Stomach smooth muscle (tissue), 2 donors: ENCODE data around the gene ACAP3.

Source experiments
- H3K27ac ChIP-seq: one replicate; pipeline ENCODE4 v1.7.0; 2013; ENCODE audit warnings: mild to moderate bottlenecking, low read length, inconsistent platforms
- H3K27me3 ChIP-seq, 2 donors: one replicate each; pipeline ENCODE4 v1.7.0; 2013; ENCODE audit warnings: low read length in 2 of 2; ENCODE audit not compliant: insufficient read depth in 2 of 2, control insufficient read depth in 1 of 2
- H3K36me3 ChIP-seq, 2 donors: one replicate each; pipeline ENCODE4 v1.7.0; 2013; ENCODE audit warnings: low read length in 2 of 2; ENCODE audit not compliant: control insufficient read depth in 2 of 2, insufficient read depth in 2 of 2
- H3K4me1 ChIP-seq: one replicate; pipeline ENCODE4 v1.7.0; 2013; ENCODE audit warnings: low read length; ENCODE audit not compliant: control insufficient read depth, insufficient read depth
- H3K4me3 ChIP-seq, 2 donors: one replicate each; pipeline ENCODE4 v1.7.0; 2013; ENCODE audit warnings: low read length in 2 of 2
- H3K9ac ChIP-seq, 2 donors: one replicate each; pipeline ENCODE4 v1.7.0; 2013; ENCODE audit warnings: low read length in 2 of 2, mild to moderate bottlenecking in 1 of 2
- H3K9me3 ChIP-seq, 2 donors: one replicate each; pipeline ENCODE4 v1.7.0; 2013; ENCODE audit warnings: low read length in 2 of 2; ENCODE audit not compliant: control insufficient read depth in 2 of 2
- donor health status: healthy.
- donor health status: Pancreatic carcinoma.

Gene ACAP3

DNA sequence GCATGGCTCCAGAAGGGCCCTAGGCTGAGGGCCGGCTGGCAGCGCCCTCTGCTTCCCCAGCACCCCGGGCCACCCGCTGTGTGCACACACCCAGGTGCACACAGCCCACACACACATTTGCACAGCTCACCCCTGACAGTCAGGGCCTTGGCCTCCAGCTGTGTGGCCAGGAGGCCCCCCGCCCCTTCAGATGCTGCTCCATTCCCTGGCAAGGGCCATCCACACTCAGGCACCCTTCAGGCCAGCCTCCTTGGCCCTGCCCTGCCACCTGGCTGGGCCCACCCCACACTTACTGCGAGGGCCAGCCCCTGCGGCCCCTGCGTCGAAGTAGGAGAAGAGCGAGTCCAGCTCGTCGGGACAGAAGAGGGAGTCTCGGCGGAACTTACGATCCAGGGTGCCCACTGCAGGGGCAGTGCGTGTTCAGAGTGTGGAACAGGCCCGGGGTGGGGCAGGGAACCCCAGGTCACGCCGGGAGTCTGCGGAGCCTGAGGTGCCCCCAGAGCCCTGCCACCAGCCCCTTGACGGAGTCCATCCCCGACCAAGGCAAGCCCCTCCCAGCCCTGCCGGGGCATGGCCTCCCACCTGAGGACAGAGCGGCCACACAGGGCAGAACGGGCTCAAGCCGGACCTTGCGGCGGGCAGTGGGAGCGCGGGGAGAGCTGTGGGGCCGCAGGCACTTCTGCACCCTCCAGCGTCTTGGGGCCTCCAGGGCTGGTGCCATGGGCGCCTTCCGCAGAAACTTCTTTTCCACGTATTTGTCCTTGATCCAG is 12.4 kb downstream of the ACAP3 start:
- Histone ChIP-seq H3K4me1 (peaks cover 13% of the 10 kb centered on the region), H3K4me3 (no peak overlapping the region), H3K9ac (no peak overlapping the region), H3K27me3 (no peaks in the 10 kb centered on the region), H3K9me3 (no peaks in the 10 kb centered on the region), H3K27ac (no peak overlapping the region), H3K36me3 (peaks cover 6 to 7% of the 10 kb centered on the region in 2 donors)

DNA sequence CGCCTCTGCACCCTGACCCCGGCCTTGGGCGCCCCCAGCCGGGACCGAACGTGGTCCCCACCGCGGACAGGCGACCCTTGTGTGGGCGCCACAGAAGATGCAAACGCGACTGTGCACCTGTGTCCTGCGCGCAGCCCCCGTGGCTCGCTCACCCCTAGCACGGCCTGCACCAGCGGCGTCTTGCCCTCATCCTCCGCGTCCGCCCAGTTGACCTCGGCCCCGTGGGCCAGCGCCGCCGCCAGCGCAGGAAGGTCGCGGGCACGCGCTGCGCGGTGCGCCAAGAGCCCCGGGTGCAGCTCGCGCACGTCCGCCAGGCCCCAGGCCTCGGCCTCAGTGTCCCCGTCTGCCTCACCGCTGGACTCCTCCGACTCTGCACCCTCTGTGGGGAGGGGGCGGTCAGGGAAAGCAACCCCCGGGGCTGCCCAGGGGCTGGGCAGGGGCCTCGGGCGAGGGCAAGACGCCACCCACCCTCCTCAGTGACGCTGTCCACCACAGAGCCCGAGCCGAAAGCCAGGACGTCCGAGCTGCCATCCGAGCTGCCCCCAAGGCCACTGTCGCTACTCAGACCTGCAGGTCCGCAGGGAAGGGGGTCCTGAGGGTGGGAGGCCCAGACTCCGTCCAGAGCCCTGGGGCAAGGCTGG is 13.4 kb downstream of the ACAP3 start:
- Histone ChIP-seq H3K4me3 (no peak overlapping the region), H3K4me1 (peaks cover 13% of the 10 kb centered on the region), H3K27ac (no peak overlapping the region), H3K9me3 (no peaks in the 10 kb centered on the region), H3K9ac (no peak overlapping the region), H3K27me3 (no peaks in the 10 kb centered on the region), H3K36me3 (peaks cover 6 to 7% of the 10 kb centered on the region in 2 donors)

DNA sequence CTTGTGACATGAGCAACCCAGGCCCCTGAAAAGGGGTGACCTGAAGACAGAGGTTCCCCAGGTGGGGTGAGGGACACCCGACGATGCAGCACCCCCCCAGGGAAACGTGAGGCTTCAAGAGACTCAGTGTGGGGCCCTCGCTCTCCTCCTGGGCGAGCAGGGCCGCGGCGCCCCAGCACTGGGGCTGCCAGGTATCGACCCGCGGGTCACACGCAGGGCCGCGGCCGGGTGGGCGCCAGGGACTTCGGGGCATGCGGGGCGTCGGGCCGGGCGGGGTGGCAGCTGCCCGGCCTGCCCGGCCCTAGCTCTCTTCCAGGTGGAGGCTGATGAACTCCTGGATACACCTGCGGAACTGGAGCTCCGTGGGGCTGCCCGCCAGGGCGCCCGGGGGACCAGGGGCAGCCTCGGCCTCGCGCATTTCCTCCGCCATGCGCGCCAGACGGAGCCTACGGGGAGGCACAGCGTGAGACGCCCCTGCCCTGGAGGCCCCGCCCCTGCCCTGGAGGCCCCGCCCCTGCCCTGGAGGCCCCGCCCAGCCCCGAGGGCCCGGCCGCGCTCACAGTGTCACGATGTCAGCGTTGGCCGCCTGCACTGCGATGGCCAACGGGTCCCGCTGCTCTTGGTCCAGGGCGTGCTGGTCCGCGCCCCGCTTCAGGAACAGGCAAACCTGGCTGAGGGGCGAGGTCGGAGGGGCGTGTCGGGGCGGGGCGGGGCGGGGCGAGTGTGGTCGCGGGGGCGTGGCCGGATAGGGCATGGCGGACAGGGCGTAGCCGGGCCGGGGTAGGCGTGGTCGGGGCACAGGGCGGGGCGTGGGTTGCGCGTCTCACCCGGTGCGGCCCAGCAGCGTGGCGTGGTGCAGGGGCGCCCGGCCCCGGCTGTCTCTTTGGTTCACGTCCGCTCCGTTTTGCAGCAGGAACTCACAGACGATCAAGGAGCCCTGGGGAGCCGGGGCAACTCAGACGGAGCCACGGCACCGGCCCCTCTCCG is 14.2 kb downstream of the ACAP3 start:
- H3K9ac ChIP-seq, result no peak overlapping the region
- H3K36me3 ChIP-seq, result peaks cover 6 to 7% of the 10 kb centered on the region in 2 donors
- no peaks in the 10 kb centered on the region for H3K27me3 ChIP-seq
- H3K27ac ChIP-seq, result no peak overlapping the region
- H3K4me3 ChIP-seq, result no peak overlapping the region
- peaks cover 9% of the 10 kb centered on the region for H3K4me1 ChIP-seq
- no peaks in the 10 kb centered on the region for H3K9me3 ChIP-seq

DNA sequence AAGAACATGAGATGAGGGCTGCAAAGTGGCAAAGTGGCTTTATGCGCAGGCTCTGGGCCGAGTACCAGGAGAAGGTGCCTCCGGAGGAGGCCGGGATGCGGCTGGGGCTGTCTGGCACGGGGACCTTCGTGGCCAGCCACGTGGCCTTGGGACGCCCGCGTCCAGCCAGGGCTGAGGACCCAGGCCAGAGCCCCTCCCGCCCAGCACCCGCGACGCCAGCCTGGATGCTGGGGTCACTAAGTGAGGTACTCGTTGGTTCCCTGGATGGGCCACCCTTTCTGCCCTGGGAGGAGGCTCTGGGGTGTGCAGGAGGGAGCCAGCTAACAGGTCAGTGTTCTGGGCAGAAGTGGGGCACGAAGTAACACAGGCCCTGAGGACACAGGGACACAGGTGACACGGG is 14.9 kb downstream of the ACAP3 start:
- no peak overlapping the region for H3K4me3 ChIP-seq
- H3K36me3 ChIP-seq, result peaks cover 6 to 7% of the 10 kb centered on the region in 2 donors
- no peaks in the 10 kb centered on the region for H3K9me3 ChIP-seq
- H3K9ac ChIP-seq, result no peak overlapping the region
- no peaks in the 10 kb centered on the region for H3K27me3 ChIP-seq
- no peak overlapping the region for H3K27ac ChIP-seq
- peaks cover 9% of the 10 kb centered on the region for H3K4me1 ChIP-seq

DNA sequence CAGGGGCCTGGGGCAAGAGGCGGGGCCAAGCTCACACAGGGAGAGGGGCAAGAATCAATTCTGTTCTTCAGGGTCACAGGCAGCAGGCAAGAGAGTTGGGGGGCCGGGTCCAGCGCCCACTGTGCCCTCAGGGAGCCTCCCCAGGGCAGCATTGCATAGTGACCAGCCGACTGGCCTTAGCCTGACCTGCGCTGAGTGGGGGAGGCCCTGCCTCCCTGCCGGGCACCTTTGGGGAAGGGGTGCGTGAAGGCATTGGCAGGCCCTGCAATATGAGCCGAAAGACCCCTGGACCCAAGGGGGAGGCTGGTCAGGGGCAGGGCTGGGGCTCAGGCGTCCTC is 15.3 kb downstream of the ACAP3 start:
- H3K9me3 ChIP-seq, result no peaks in the 10 kb centered on the region
- no peak overlapping the region for H3K27ac ChIP-seq
- H3K4me1 ChIP-seq, result peaks cover 9% of the 10 kb centered on the region
- peaks cover 6 to 7% of the 10 kb centered on the region in 2 donors for H3K36me3 ChIP-seq
- H3K27me3 ChIP-seq, result peaks cover 3% of the 10 kb centered on the region in 2 donors
- H3K9ac ChIP-seq, result no peak overlapping the region
- no peak overlapping the region for H3K4me3 ChIP-seq

DNA sequence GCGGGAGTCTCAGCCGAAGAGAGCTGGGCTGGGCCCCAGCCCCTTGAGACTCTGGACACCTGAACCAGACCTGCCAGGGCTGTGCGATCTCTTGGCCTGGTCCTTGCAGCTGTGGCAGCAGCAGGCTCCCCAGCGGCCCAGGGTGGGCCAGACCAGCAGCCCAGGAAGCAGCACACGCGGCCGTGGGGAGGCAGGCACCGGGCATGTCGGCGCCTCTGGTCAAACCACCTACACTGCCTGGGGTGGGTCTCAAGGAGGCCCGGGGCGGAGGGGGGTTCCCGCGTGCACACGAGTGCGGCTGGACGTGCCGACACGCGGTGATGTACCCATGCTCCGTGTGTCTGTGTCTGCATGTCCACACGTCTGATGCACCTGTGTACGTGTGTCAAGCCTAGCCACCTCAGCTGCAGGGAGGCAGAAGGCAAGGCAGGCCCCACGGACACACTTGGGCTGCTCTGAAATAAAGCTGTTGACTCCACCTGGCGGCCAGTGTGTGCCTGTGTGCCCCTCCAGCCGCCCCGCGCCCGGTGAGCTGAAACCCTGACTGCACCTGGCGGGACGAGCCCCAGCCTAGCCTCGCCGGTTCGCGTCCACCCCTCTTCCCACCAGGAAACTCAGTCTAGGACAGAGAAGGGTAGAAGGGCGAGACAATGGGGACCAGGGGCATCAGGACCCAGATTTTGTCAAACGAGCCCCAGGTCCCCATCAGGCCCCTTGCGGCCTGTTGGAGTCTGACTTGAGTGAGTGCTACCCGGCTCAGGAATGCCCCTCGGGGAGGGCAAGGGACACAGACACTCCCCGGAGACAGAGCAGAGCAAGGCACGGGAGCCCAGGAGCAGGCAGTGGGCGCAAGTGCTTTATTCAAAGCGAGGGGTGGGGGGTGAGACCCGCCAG is 15.9 kb downstream of the ACAP3 start:
- no peaks in the 10 kb centered on the region for H3K9me3 ChIP-seq
- H3K4me3 ChIP-seq, result no peak overlapping the region
- H3K27me3 ChIP-seq, result peaks cover 6 to 9% of the 10 kb centered on the region in 2 donors
- H3K9ac ChIP-seq, result no peak overlapping the region
- no peak overlapping the region for H3K27ac ChIP-seq
- H3K36me3 ChIP-seq, result peaks cover 5 to 6% of the 10 kb centered on the region in 2 donors
- peaks cover 9% of the 10 kb centered on the region for H3K4me1 ChIP-seq

DNA sequence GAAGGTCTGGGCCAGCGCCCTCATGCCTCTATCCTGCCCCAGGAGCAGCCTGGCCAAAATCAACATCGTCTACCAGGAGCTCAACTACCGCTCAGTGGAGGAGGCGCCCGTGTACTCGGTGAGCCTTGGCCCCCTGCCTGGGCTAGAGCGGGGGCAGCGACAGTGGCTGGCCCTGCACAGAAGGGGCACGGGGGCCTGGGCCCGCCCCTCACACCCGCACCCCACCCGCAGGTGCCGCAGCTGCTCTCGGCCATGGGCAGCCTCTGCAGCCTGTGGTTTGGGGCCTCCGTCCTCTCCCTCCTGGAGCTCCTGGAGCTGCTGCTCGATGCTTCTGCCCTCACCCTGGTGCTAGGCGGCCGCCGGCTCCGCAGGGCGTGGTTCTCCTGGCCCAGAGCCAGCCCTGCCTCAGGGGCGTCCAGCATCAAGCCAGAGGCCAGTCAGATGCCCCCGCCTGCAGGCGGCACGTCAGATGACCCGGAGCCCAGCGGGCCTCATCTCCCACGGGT is 16.7 kb downstream of the ACAP3 start:
- H3K9me3 ChIP-seq, result no peaks in the 10 kb centered on the region
- H3K9ac ChIP-seq, result no peak overlapping the region
- H3K4me3 ChIP-seq, result no peak overlapping the region
- no peak overlapping the region for H3K27ac ChIP-seq
- peaks cover 3 to 6% of the 10 kb centered on the region in 2 donors for H3K36me3 ChIP-seq
- peaks cover 9% of the 10 kb centered on the region for H3K4me1 ChIP-seq
- peaks cover 9 to 13% of the 10 kb centered on the region in 2 donors for H3K27me3 ChIP-seq

DNA sequence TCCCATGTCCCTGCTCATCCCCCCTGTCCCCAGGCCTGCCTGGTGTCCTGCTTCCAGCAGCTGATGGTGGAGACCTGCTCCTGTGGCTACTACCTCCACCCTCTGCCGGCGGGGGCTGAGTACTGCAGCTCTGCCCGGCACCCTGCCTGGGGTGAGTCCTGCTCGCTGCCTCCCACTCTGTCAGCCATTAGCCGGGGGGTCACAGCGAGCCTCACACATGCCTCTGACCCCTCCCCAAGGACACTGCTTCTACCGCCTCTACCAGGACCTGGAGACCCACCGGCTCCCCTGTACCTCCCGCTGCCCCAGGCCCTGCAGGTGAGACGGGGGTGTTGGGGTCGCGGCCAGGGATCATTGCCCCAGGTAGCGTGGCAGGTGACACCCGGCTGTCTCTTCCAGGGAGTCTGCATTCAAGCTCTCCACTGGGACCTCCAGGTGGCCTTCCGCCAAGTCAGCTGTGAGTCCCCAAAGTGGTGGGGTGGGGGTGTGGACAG is 17.4 kb downstream of the ACAP3 start:
- Histone ChIP-seq H3K9ac (no peak overlapping the region), H3K27ac (no peak overlapping the region), H3K4me1 (peaks cover 9% of the 10 kb centered on the region), H3K36me3 (peaks cover under 1 to 2% of the 10 kb centered on the region in 2 donors), H3K4me3 (no peak overlapping the region), H3K9me3 (no peaks in the 10 kb centered on the region), H3K27me3 (peaks cover 13 to 14% of the 10 kb centered on the region in 2 donors)

DNA sequence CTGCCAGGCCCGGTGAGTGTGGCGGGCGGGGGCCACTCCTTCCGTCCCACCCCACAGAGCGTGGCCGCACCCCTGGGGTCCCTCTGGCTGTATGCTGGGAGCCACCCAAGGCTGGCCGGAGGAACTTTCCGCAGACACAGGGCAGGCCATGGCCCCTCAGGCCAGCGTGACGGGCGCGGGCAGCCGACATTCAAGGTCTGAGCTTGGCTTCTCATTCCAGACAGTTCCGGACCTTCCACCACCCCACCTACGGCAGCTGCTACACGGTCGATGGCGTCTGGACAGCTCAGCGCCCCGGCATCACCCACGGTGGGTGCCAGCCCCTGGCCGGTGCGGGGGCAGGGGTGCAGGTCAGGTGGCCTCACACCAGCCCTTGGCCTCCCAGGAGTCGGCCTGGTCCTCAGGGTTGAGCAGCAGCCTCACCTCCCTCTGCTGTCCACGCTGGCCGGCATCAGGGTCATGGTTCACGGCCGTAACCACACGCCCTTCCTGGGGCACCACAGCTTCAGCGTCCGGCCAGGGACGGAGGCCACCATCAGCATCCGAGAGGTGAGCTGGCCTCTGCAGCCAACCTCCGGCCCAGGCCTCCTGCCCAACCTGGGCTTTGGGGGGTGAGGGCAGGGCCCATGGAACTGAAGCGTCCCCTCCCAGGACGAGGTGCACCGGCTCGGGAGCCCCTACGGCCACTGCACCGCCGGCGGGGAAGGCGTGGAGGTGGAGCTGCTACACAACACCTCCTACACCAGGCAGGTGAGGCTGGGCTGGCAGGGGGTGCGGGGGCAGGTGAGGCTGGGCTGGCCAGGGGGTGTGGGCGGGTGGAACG is 20.2 kb downstream of the ACAP3 start:
- H3K27ac ChIP-seq, result no peak overlapping the region
- no peak overlapping the region for H3K4me3 ChIP-seq
- no peaks in the 10 kb centered on the region for H3K9me3 ChIP-seq
- H3K4me1 ChIP-seq, result peaks cover 9% of the 10 kb centered on the region
- H3K9ac ChIP-seq, result no peak overlapping the region
- H3K36me3 ChIP-seq, result no peaks in the 10 kb centered on the region
- H3K27me3 ChIP-seq, result peaks cover 13 to 17% of the 10 kb centered on the region in 2 donors
